ENCODE data around the gene TAL1.
A peak's percentile ranks its signal among the peaks of the same experiment; 100 is the strongest.

Gene TAL1

GRCh38 chr1:47175227-47175934 is 56.6 kb downstream of the TAL1 start:
- peak; percentile 19 for DNase-seq (ENCODE audit: low read depth)

- DNase-seq (ENCODE audit: low read depth), result no peak
Observed at GRCh38 chr1:47174656-47175020, 57.4 kb downstream of the TAL1 start.

GRCh38 chr1:47172782-47173181 is 59.2 kb downstream of the TAL1 start:
- DNase-seq (ENCODE audit: low read depth), result no peak

Measured in T follicular helper cell (primary cell).